Gastrocnemius medialis (tissue), 4 donors: ENCODE results near the gene NAA16. TPM values are rescaled to one million over a fixed set of nuclear protein-coding genes. Genes with fewer than 3 reads are reported as not detected.

Experiments used
- ATAC-seq, 2 donors: fragments of 150-250 bp; one replicate each; pipeline ENCODE4 v1.9.1; 2016
- DNase-seq, 2 donors: peaks; one replicate each; pipeline ENCODE4 v3.0.0-alpha.2; 2019
- H3K27ac ChIP-seq, 4 donors: fragments of 200-600 bp; sonication (generic); 1 replicate in 1 of 4; 2 replicates in 3 of 4; pipeline ENCODE4 v1.5.1; 2016 to 2018; ENCODE audit warnings: mild to moderate bottlenecking in 2 of 4, moderate library complexity in 1 of 4
- H3K27me3 ChIP-seq, 3 donors: fragments of 200-600 bp; sonication (generic) in 2 of 3; 1 replicate in 1 of 3; 2 replicates in 2 of 3; pipeline versions ENCODE4 v1.5.1 to v1.6.0; 2016 to 2019; ENCODE audit warnings: mild to moderate bottlenecking in 1 of 3, moderate library complexity in 1 of 3
- H3K36me3 ChIP-seq, 2 donors: fragments of 200-600 bp; sonication (generic) in 1 of 2; one replicate each; pipeline ENCODE4 v1.5.1; 2017 to 2018
- H3K4me1 ChIP-seq, 2 donors: fragments of 200-600 bp; sonication (generic) in 1 of 2; one replicate each; pipeline ENCODE4 v1.5.1; 2016 to 2017; ENCODE audit warnings: mild to moderate bottlenecking in 2 of 2
- H3K4me3 ChIP-seq, 4 donors: fragments of 200-600 bp; sonication (generic) in 3 of 4; 1 replicate in 1 of 4; 2 replicates in 3 of 4; pipeline ENCODE4 v1.5.1; 2016 to 2019; ENCODE audit warnings: mild to moderate bottlenecking in 2 of 4
- H3K9me3 ChIP-seq, 3 donors: fragments of 200-600 bp; sonication (generic) in 2 of 3; 1 replicate in 1 of 3; 2 replicates in 2 of 3; pipeline ENCODE4 v1.5.1; 2016 to 2019
- CTCF ChIP-seq, 5 experiments: fragments of 450-650 bp in 3 of 5; fragments of 200-600 bp in 2 of 5; sonication (generic) in 2 of 5; IDR thresholded peaks in 4 of 5; conservative IDR thresholded peaks in 1 of 5; 1 replicate in 4 of 5; 2 replicates in 1 of 5; pipeline ENCODE4 v1.5.1; 2016 to 2019; ENCODE audit warnings: antibody characterized with exemption in 5 of 5, mild to moderate bottlenecking in 3 of 5, moderate library complexity in 3 of 5
- POLR2A ChIP-seq, 2 donors: fragments of 450-650 bp; IDR thresholded peaks; one replicate each; pipeline ENCODE4 v1.6.1; 2017; ENCODE audit warnings: antibody characterized with exemption in 2 of 2, mild to moderate bottlenecking in 2 of 2, moderate library complexity in 2 of 2
- in situ Hi-C, 4 donors: fragments of 200-750 bp; cut with MboI; loops; one replicate each; pipeline versions ENCODE4 v1.15.0 to v1.8.0; 2017; ENCODE audit warnings: low sequenced_read_pairs in 4 of 4
- intact Hi-C: fragments of 100-400 bp; cut with DNase I; formaldehyde crosslinking; loops from one replicate; pipeline ENCODE4 v1.15.1; 2023; ENCODE audit warnings: low total_unique reads
- total RNA-seq, 4 donors: library from RNA; depleted of rRNA; stranded (reverse); fragments of >200 nt; gene quantifications; one replicate each; pipeline versions ENCODE4 v1.1.0 to v1.2.3, GENCODE V29; 2016

Gene NAA16
- total RNA-seq, 4 donors from 2014 or later: 8.2 to 30.5 (median 11.6) TPM

- Histone ChIP-seq H3K27ac (no peak overlapping the region), H3K9me3 (no peaks in the 10 kb centered on the region), H3K36me3 (peaks cover 0 to 74% of the 10 kb centered on the region in 2 donors), H3K4me1 (no peaks in the 10 kb centered on the region), H3K4me3 (no peak overlapping the region), H3K27me3 (no peaks in the 10 kb centered on the region)
- intact Hi-C loops (no loop called here), in situ Hi-C loops (loop anchor here in 2 of 4 donors (25.0 kb wide), 2 partner anchors 298 to 748 kb away; no protein-coding TSS in a partner anchor)
- DNase-seq (no peak), ATAC-seq (no peak)
- no peak for TF ChIP-seq CTCF (IDR thresholded peaks at IDR 0.05 in 4 of 5, conservative IDR thresholded peaks at IDR 0.05 in 1 of 5)
- no peak for TF ChIP-seq POLR2A (IDR thresholded peaks at IDR 0.05)
Measured at GRCh38 chr13:41364043-41364442, 53.0 kb downstream of the NAA16 start.

GRCh38 chr13:41365631-41366030 is 54.6 kb downstream of the NAA16 start:
- DNase-seq (no peak), ATAC-seq (no peak)
- in situ Hi-C loops: loop anchor here in 2 of 4 donors (25.0 kb wide), 2 partner anchors 297 to 747 kb away; no protein-coding TSS in a partner anchor
- Histone ChIP-seq H3K36me3 (peaks cover 0 to 75% of the 10 kb centered on the region in 2 donors), H3K27ac (no peak overlapping the region), H3K9me3 (no peaks in the 10 kb centered on the region), H3K4me3 (no peak overlapping the region), H3K27me3 (no peaks in the 10 kb centered on the region), H3K4me1 (no peaks in the 10 kb centered on the region)
- TF ChIP-seq CTCF (IDR thresholded peaks at IDR 0.05 in 4 of 5, conservative IDR thresholded peaks at IDR 0.05 in 1 of 5) (no peak), POLR2A (IDR thresholded peaks at IDR 0.05) (no peak)
- intact Hi-C loops: no loop called here

- Histone ChIP-seq H3K4me3 (no peak overlapping the region), H3K27me3 (no peaks in the 10 kb centered on the region), H3K4me1 (no peaks in the 10 kb centered on the region), H3K27ac (no peak overlapping the region), H3K36me3 (peaks cover 0 to 69% of the 10 kb centered on the region in 2 donors), H3K9me3 (no peaks in the 10 kb centered on the region)
- ATAC-seq (no peak), DNase-seq (no peak)
- in situ Hi-C loops (loop anchor here in 2 of 4 donors (25.0 kb wide), 2 partner anchors 292 to 742 kb away; no protein-coding TSS in a partner anchor), intact Hi-C loops (no loop called here)
- TF ChIP-seq CTCF (IDR thresholded peaks at IDR 0.05 in 4 of 5, conservative IDR thresholded peaks at IDR 0.05 in 1 of 5): no peak
- no peak for TF ChIP-seq POLR2A (IDR thresholded peaks at IDR 0.05)
Measured at GRCh38 chr13:41370736-41371135, 59.7 kb downstream of the NAA16 start.

- in situ Hi-C loops (loop anchor here in 1 of 4 donors (25.0 kb wide), 1 partner anchor 735 kb away; no protein-coding TSS in a partner anchor), intact Hi-C loops (no loop called here)
- Histone ChIP-seq H3K27ac (no peak overlapping the region), H3K36me3 (peaks cover 0 to 35% of the 10 kb centered on the region in 2 donors), H3K4me1 (no peaks in the 10 kb centered on the region), H3K4me3 (no peak overlapping the region), H3K9me3 (no peaks in the 10 kb centered on the region), H3K27me3 (no peaks in the 10 kb centered on the region)
- no peak for TF ChIP-seq POLR2A (IDR thresholded peaks at IDR 0.05)
- no peak for TF ChIP-seq CTCF (IDR thresholded peaks at IDR 0.05 in 4 of 5, conservative IDR thresholded peaks at IDR 0.05 in 1 of 5)
- DNase-seq (no peak), ATAC-seq (no peak)
Measured at GRCh38 chr13:41377446-41377845, 66.4 kb downstream of the NAA16 start.

GRCh38 chr13:41382431-41382830 is 71.4 kb downstream of the NAA16 start:
- intact Hi-C loops (no loop called here), in situ Hi-C loops (loop anchor here in 1 of 4 donors (25.0 kb wide), 1 partner anchor 730 kb away; no protein-coding TSS in a partner anchor)
- H3K9me3 ChIP-seq: no peaks in the 10 kb centered on the region
- DNase-seq: no peak
- H3K4me1 ChIP-seq: no peaks in the 10 kb centered on the region
- no peak overlapping the region for H3K4me3 ChIP-seq
- H3K36me3 ChIP-seq: no peaks in the 10 kb centered on the region
- no peak for ATAC-seq
- no peak for TF ChIP-seq POLR2A (IDR thresholded peaks at IDR 0.05)
- no peaks in the 10 kb centered on the region for H3K27me3 ChIP-seq
- no peak overlapping the region for H3K27ac ChIP-seq
